B cell (primary cell): Measurements from ENCODE around the gene CAVIN1. TPM values are rescaled to one million over a fixed set of nuclear protein-coding genes. Genes with fewer than 3 reads are reported as not detected.

ENCODE experiments used
- ATAC-seq: fragments of 200-7000 bp; cut with Tn5 transposase; one replicate; pipeline ENCODE4 v1.10.0; 2021; ENCODE audit warnings: low read depth, mild to moderate bottlenecking, moderate number of reproducible peaks, moderate library complexity
- CTCF ChIA-PET: fragments of 350-600 bp; sonication (Branson Sonifier 250); formaldehyde crosslinking; loops from one replicate; lab custom pipeline; 2021; ENCODE audit warnings: antibody characterized with exemption, inconsistent platforms; lab: Charles Lee
- POLR2A ChIA-PET: fragments of 350-600 bp; sonication (Branson Sonifier 250); formaldehyde crosslinking; loops from one replicate; lab custom pipeline; 2021; ENCODE audit warnings: antibody characterized with exemption; lab: Charles Lee
- DNase-seq: peaks from one replicate; pipeline ENCODE4 v3.0.0; 2013
- H2AFZ ChIP-seq: 2 replicates; pipeline ENCODE4 v1.6.1; 2012; ENCODE audit warnings: mild to moderate bottlenecking, low read depth, low read length; ENCODE audit not compliant: insufficient read depth, poor library complexity, severe bottlenecking
- H3K27ac ChIP-seq, 2 donors: 1 replicate in 1 of 2; 2 replicates in 1 of 2; pipeline ENCODE4 v1.5.1; 2012 to 2013; ENCODE audit warnings: low read length in 2 of 2, mild to moderate bottlenecking in 2 of 2, moderate library complexity in 1 of 2
- H3K27me3 ChIP-seq, 4 experiments: fragments of 200-600 bp in 1 of 4; sonication (generic) in 1 of 4; replicated peaks in 1 of 4; 1 replicate in 2 of 4; 2 replicates in 2 of 4; pipeline versions ENCODE4 v1.6.1 to v1.7.0; 2013 to 2016; ENCODE audit warnings: low read length in 3 of 4, mild to moderate bottlenecking in 2 of 4, mixed read lengths in 1 of 4, moderate library complexity in 1 of 4; ENCODE audit not compliant: insufficient read depth in 4 of 4, control insufficient read depth in 3 of 4; ENCODE audit errors: control extremely low read depth in 1 of 4
- H3K36me3 ChIP-seq, 2 experiments: replicated peaks in 1 of 2; 1 replicate in 1 of 2; 2 replicates in 1 of 2; pipeline versions ENCODE4 v1.6.1 to v1.7.1; 2013; ENCODE audit warnings: low read length in 1 of 2; ENCODE audit not compliant: insufficient read depth in 2 of 2, control insufficient read depth in 1 of 2; ENCODE audit errors: control extremely low read depth in 1 of 2, extremely low read depth in 1 of 2
- H3K4me1 ChIP-seq, 2 donors: fragments of 200-600 bp in 1 of 2; sonication (generic) in 1 of 2; 1 replicate in 1 of 2; 2 replicates in 1 of 2; pipeline versions ENCODE4 v1.5.1 to v1.6.1; 2013 to 2017; ENCODE audit warnings: low read length in 2 of 2; ENCODE audit not compliant: control insufficient read depth in 2 of 2, insufficient read depth in 2 of 2
- H3K4me2 ChIP-seq: replicated peaks from 2 replicates; pipeline ENCODE3; 2012; ENCODE audit warnings: mild to moderate bottlenecking, low read depth, low read length; ENCODE audit not compliant: poor library complexity, severe bottlenecking
- H3K4me3 ChIP-seq, 5 experiments: fragments of 200-600 bp in 1 of 5; sonication (generic) in 1 of 5; 1 replicate in 3 of 5; 2 replicates in 2 of 5; pipeline versions ENCODE4 v1.5.1 to v1.7.0; 2011 to 2016; ENCODE audit warnings: low read length in 4 of 5, mild to moderate bottlenecking in 4 of 5, low read depth in 2 of 5, control low read depth in 1 of 5, moderate library complexity in 1 of 5; ENCODE audit not compliant: insufficient read depth in 1 of 5; ENCODE audit errors: control extremely low read depth in 1 of 5, extremely low read depth in 1 of 5
- H3K79me2 ChIP-seq: fragments of 200-600 bp; sonication (generic); one replicate; pipeline ENCODE4 v1.6.0; 2016; ENCODE audit warnings: low read length; ENCODE audit not compliant: control insufficient read depth, insufficient read depth
- H3K9ac ChIP-seq: fragments of 200-600 bp; sonication (generic); 2 replicates; pipeline ENCODE4 v1.6.1; 2017; ENCODE audit warnings: mild to moderate bottlenecking, low read length, moderate library complexity
- H3K9me3 ChIP-seq, 3 donors: one replicate each; pipeline versions ENCODE4 v1.6.1 to v1.7.1; 2013; ENCODE audit warnings: low read length in 2 of 3; ENCODE audit not compliant: control insufficient read depth in 2 of 3, insufficient read depth in 1 of 3; ENCODE audit errors: control extremely low read depth in 1 of 3
- H4K20me1 ChIP-seq: 2 replicates; pipeline ENCODE4 v1.6.0; 2012; ENCODE audit warnings: mild to moderate bottlenecking, low read length; ENCODE audit not compliant: insufficient read depth, control insufficient read depth, poor library complexity, severe bottlenecking
- H3K27ac Mint-ChIP-seq: one replicate; pipeline ENCODE4 v1.8.0; 2021; ENCODE audit warnings: mixed read lengths
- H3K27me3 Mint-ChIP-seq: one replicate; pipeline ENCODE4 v1.8.0; 2021; ENCODE audit warnings: mixed read lengths
- H3K4me1 Mint-ChIP-seq: one replicate; pipeline ENCODE4 v1.8.0; 2021; ENCODE audit warnings: mixed read lengths
- H3K4me3 Mint-ChIP-seq: one replicate; pipeline ENCODE4 v1.8.0; 2021; ENCODE audit warnings: mixed read lengths
- H3K9me3 Mint-ChIP-seq: one replicate; pipeline ENCODE4 v1.8.0; 2022; ENCODE audit warnings: mixed read lengths; ENCODE audit not compliant: insufficient read depth
- CTCF ChIP-seq: fragments of 200-600 bp; IDR thresholded peaks from one replicate; pipeline ENCODE4 v1.8.0; 2022; ENCODE audit warnings: antibody characterized with exemption, mild to moderate bottlenecking
- EZH2 ChIP-seq: IDR thresholded peaks from 2 replicates; pipeline ENCODE4 v1.6.1; 2012; ENCODE audit warnings: borderline replicate concordance, low read depth, mild to moderate bottlenecking, moderate library complexity, low read length; ENCODE audit not compliant: insufficient read depth, poor library complexity, severe bottlenecking
- WGBS: methylation state at CpG from one replicate; pipeline ENCODE4 v1.1.5; 2013; ENCODE audit warnings: missing lambda C conversion rate; ENCODE audit not compliant: insufficient coverage; 5-methylcytosine and 5-hydroxymethylcytosine counted together
- intact Hi-C: fragments of 100-400 bp; cut with micrococcal nuclease; formaldehyde crosslinking; loops from one replicate; pipeline ENCODE4 v1.10.0; 2022
- polyA minus RNA-seq: library from RNA; depleted of rRNA, polyadenylated mRNA; stranded (reverse); fragments of >200 nt; gene quantifications from 2 replicates; pipeline ENCODE4 v1.2.3, GENCODE V29; 2012
- polyA plus RNA-seq: library from polyadenylated mRNA; depleted of rRNA; stranded (reverse); fragments of >200 nt; gene quantifications from 2 replicates; pipeline ENCODE4 v1.2.3, GENCODE V29; 2012
- total RNA-seq, 2 donors: library from RNA; stranded (reverse); fragments of 120-200 nt in 1 of 2; gene quantifications; 1 replicate in 1 of 2; 2 replicates in 1 of 2; pipeline versions ENCODE4 v1.2.3 to v1.2.4, GENCODE V29; 2013 to 2022

The CAVIN1 gene
- not detected in 2 replicates for total RNA-seq
- 4.4 TPM for total RNA-seq (2013)
- not detected in 2 replicates for polyA plus RNA-seq
- 0.17 and 0.21 TPM in 2 replicates for polyA minus RNA-seq

- H2AFZ ChIP-seq = peak within 1 kb of the TSS; percentile 73
- DNase-seq = no peak
- no peaks in the 10 kb centered on the region for H3K36me3 ChIP-seq
These were observed at the start of gene CAVIN1 for GRCh38 chr17:42422958-42423712. CAVIN1 (minus strand) TSS chr17:42423256; CDS start chr17:42423097, 159 bp downstream.

More at GRCh38 chr17:42422958-42423712, at the start of gene CAVIN1:
- Histone ChIP-seq H3K4me1 (peaks cover 23 to 24% of the 10 kb centered on the region in 2 donors), H3K27ac (no peak within 1 kb of the TSS), H3K9me3 (peaks cover 0 to 13% (median 0%) of the 10 kb centered on the region in 3 donors), H3K27me3 (peaks cover 0 to 51% (median 27%) of the 10 kb centered on the region in 4 experiments), H3K79me2 (no peaks in the 10 kb centered on the region), H3K9ac (peak within 1 kb of the TSS; percentile 56), H3K4me2 (peak within 1 kb of the TSS; percentile 86), H3K4me3 (peak within 1 kb of the TSS in 4 of 5 experiments; percentile 38 to 63 (median 50)), H4K20me1 (no peaks in the 10 kb centered on the region)
- Mint-ChIP-seq H3K9me3 (no peaks in the 10 kb centered on the region), H3K4me3 (peak within 1 kb of the TSS; percentile 93), H3K27ac (peak within 1 kb of the TSS; percentile 13), H3K27me3 (peaks cover 39% of the 10 kb centered on the region), H3K4me1 (peaks cover 21% of the 10 kb centered on the region)
- whole genome bisulfite sequencing = 4% methylated on average over 54 of the region's 58 CpGs
- ChIA-PET CTCF (interaction anchor here (0.5 to 1.8 kb wide), 15 partner anchors 12 to 155 kb away, joined by 3 to 7 read pairs (median 3); no protein-coding TSS in a partner anchor), POLR2A (no interaction called here)
- TF ChIP-seq EZH2 (no peak), CTCF (no peak)
- intact Hi-C loops = no loop called here
- peak; percentile 37 for ATAC-seq
